Ovary (tissue), 9 donors: ENCODE results near the gene TMEM270. TPM values are rescaled to one million over a fixed set of nuclear protein-coding genes. Genes with fewer than 3 reads are reported as not detected.
"Not testable (repeated sequence)": the region's sequence is repeated elsewhere in the genome, so short reads cannot be mapped to it uniquely, and the experiment has no call there.

Source experiments
- DNase-seq, 5 donors: peaks; one replicate each; pipeline ENCODE4 v3.0.0-alpha.2; 2019 to 2020
- H3K27ac ChIP-seq, 2 donors: fragments of 200-600 bp; one replicate each; pipeline versions ENCODE4 v1.5.1 to v1.8.0; 2019 to 2022
- H3K27me3 ChIP-seq: fragments of 200-600 bp; one replicate; pipeline ENCODE4 v1.8.0; 2022
- H3K36me3 ChIP-seq: fragments of 200-600 bp; sonication (generic); one replicate; pipeline ENCODE4 v1.5.1; 2019
- H3K4me1 ChIP-seq: one replicate; pipeline ENCODE4 v1.8.1; 2013; ENCODE audit warnings: mild to moderate bottlenecking, moderate library complexity; ENCODE audit not compliant: insufficient read depth
- H3K4me3 ChIP-seq: fragments of 200-600 bp; sonication (generic); one replicate; pipeline ENCODE4 v1.5.1; 2017
- H3K9me3 ChIP-seq, 2 donors: fragments of 200-600 bp in 1 of 2; sonication (generic) in 1 of 2; one replicate each; pipeline versions ENCODE4 v1.5.1 to v1.8.1; 2013 to 2019; ENCODE audit warnings: mild to moderate bottlenecking in 1 of 2, moderate library complexity in 1 of 2
- CTCF ChIP-seq, 3 donors: fragments of 450-650 bp in 2 of 3; fragments of 200-600 bp in 1 of 3; IDR thresholded peaks; one replicate each; pipeline versions ENCODE4 v1.5.1 to v1.8.0; 2016 to 2022; ENCODE audit warnings: antibody characterized with exemption in 3 of 3, mild to moderate bottlenecking in 1 of 3
- EP300 ChIP-seq: sonication (generic); formaldehyde crosslinking; IDR thresholded peaks from one replicate; pipeline ENCODE4 v1.6.1; 2017; ENCODE audit warnings: antibody characterized with exemption
- POLR2A ChIP-seq: fragments of 450-650 bp; IDR thresholded peaks from one replicate; pipeline ENCODE4 v1.6.1; 2017; ENCODE audit warnings: antibody characterized with exemption, mild to moderate bottlenecking, moderate library complexity
- WGBS, 3 donors: extraction: QIAGEN DNeasy Blood & Tissue Kit in 1 of 3; methylation state at CpG; one replicate each; pipeline versions ENCODE4 v1.1.5 to v1.1.7; 2013 to 2017; 5-methylcytosine and 5-hydroxymethylcytosine counted together
- intact Hi-C, 4 donors: fragments of 100-400 bp; cut with DNase I; formaldehyde crosslinking; loops; one replicate each; pipeline versions ENCODE4 v1.11.0 to v1.15.1; 2022 to 2023
- polyA plus RNA-seq, 2 donors: library from polyadenylated mRNA; stranded (reverse); fragments of 200-250 nt in 1 of 2; fragments of 350-450 nt in 1 of 2; fragmentation: Illumina TruSeq in 1 of 2; extraction: RNeasy Lipid Tissue Mini Kit (QIAGEN cat#74804) in 1 of 2; gene quantifications; one replicate each; pipeline ENCODE4 v1.2.3, GENCODE V29; 2013 to 2014
- total RNA-seq, 7 donors: library from RNA; depleted of rRNA in 2 of 7; stranded (reverse); fragments of >200 nt in 2 of 7; fragmentation: NEBNext Ultra II Directional in 3 of 7; extraction: Animal tissue kit (Norgen Biotek cat#: 25700) in 3 of 7; gene quantifications; one replicate each; pipeline versions ENCODE4 v1.1.0 to v1.2.4, GENCODE V29; 2016 to 2023
- donor health status: DM: no; HTN: no; CAD: no; lungs with moderate emphysema.
- donor health status: DM: no; HTN: no; CAD: no.
- donor health status: Bipolar disorder and iron deficiency.
- donor health status: DM: yes; HTN: yes; CAD: no.
- donor health status: DM: no; HTN: no; CAD: no.
- donor health status: DM: yes; HTN: yes; CAD: no.

Gene TMEM270
- total and polyA plus RNA-seq, 9 donors: 0.34 TPM; not detected in 8

- intact Hi-C loops: no loop called here
- WGBS, 3 donors: 37 to 43% (median 43%) methylated on average over 5 of the region's 5 CpGs
- no peaks in the 10 kb centered on the region for H3K36me3 ChIP-seq
- no peaks in the 10 kb centered on the region for H3K27me3 ChIP-seq
- no peaks in the 10 kb centered on the region for H3K9me3 ChIP-seq
- H3K4me1 ChIP-seq: peaks cover 3% of the 10 kb centered on the region
- no peak overlapping the region for H3K27ac ChIP-seq
- H3K4me3 ChIP-seq: no peak overlapping the region
- no peak for TF ChIP-seq CTCF (IDR thresholded peaks at IDR 0.05)
- no peak for TF ChIP-seq EP300
- TF ChIP-seq POLR2A: no peak
- DNase-seq: no peak
Observed at GRCh38 chr7:73881352-73882046, 20.5 kb downstream of the TMEM270 start.

- H3K27me3 ChIP-seq: no peaks in the 10 kb centered on the region
- WGBS, 3 donors: 65 to 90% (median 79%) methylated on average over 3 of the region's 3 CpGs
- H3K9me3 ChIP-seq: no peaks in the 10 kb centered on the region
- peaks cover 3% of the 10 kb centered on the region for H3K4me1 ChIP-seq
- no peak for TF ChIP-seq CTCF (IDR thresholded peaks at IDR 0.05)
- no peak for TF ChIP-seq POLR2A
- no peak for TF ChIP-seq EP300
- no peaks in the 10 kb centered on the region for H3K36me3 ChIP-seq
- no peak overlapping the region for H3K4me3 ChIP-seq
- intact Hi-C loops: no loop called here
- no peak for DNase-seq
- no peak overlapping the region for H3K27ac ChIP-seq
Observed at GRCh38 chr7:73882047-73882402, 21.1 kb downstream of the TMEM270 start.

GRCh38 chr7:73884867-73885422 lies 24.0 kb downstream of the TMEM270 start:
- DNase-seq, H3K27ac ChIP-seq, H3K4me3 ChIP-seq, H3K4me1 ChIP-seq, H3K27me3 ChIP-seq, intact Hi-C loops, H3K9me3 ChIP-seq, H3K36me3 ChIP-seq: not testable (repeated sequence)
- WGBS, 3 donors: 70 to 78% (median 71%) methylated on average over 3 of the region's 3 CpGs

- 94 to 97% (median 96%) methylated on average over 3 of the region's 3 CpGs for WGBS, 3 donors
Observed at GRCh38 chr7:73885433-73885974, 24.5 kb downstream of the TMEM270 start.

More at GRCh38 chr7:73885433-73885974, 24.5 kb downstream of the TMEM270 start:
- no peaks in the 10 kb centered on the region for H3K36me3 ChIP-seq
- DNase-seq: no peak
- H3K27me3 ChIP-seq: no peaks in the 10 kb centered on the region
- intact Hi-C loops: no loop called here
- no peaks in the 10 kb centered on the region for H3K9me3 ChIP-seq
- H3K27ac ChIP-seq: no peak overlapping the region
- H3K4me1 ChIP-seq: peaks cover 4% of the 10 kb centered on the region
- no peak overlapping the region for H3K4me3 ChIP-seq
- TF ChIP-seq CTCF (IDR thresholded peaks at IDR 0.05) (no peak), POLR2A (no peak), EP300 (no peak)
